Measurements from ENCODE around the gene NFILZ.

Gene NFILZ

DNA sequence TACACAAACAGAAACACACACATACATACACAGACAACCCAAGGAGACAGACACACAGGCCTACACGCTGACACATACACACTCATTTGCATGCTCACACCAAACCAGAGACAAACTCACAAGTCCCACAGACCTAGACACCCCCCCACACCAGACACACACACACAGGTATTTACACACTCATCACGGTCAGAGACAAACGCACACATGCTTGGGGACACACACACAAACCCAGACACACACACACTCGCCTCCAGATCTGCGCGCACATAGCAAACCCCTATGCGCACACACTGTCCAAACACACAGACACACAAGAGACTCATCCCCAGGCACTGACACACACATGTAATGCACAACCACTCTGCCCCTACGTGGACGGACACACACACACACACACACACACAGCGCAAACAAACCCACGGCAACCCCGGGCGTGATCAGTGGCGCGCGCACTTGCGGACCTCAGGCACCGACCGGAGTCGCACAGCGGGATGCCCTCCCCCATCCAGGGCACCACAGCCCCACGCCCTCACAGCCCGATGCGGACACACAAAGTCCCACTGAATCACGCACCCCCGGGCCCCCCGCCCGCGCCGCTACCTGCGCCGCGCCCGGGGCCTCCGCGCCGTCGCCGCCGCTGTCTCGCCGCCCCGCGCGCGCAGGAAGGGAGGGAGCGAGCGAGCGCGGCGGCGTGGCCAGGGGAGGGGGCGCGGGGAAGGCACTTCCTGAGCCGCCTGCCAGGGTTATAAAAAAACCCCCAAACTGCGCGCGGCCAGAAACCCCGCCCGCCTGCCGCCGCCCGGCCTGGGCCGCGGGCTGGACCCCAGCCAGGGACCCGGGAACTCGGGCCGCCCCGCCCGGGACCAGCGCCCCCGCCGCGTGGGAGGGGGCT lies 20.1 kb upstream of the NFILZ start, which contains the start of gene ADAMTS10:
ADAMTS10 (minus strand) TSS at position 675 of the 895 bp plus-strand sequence. CDS start 5,005 bp downstream, outside the sequence.
- Histone ChIP-seq H3K9ac (ENCODE audit: insufficient read length) (peak within 1 kb of the TSS; percentile 84), H3K36me3 (ENCODE audit: insufficient read depth, low read length) (peaks cover 9% of the 10 kb centered on the region; the same call in 1 of the 2 replicates), H3K9me3 (ENCODE audit: low read depth, low read length) (no peaks in the 10 kb centered on the region), H3K4me3 (peak within 1 kb of the TSS; percentile 89), H3K27ac (peak within 1 kb of the TSS; percentile 53)
- DNase-seq (ENCODE audit: low read depth, low spot score): no peak
- TF ChIP-seq FOXP2 (optimal IDR thresholded peaks at IDR 0.05; ENCODE audit: control extremely low read depth, extremely low read length, insufficient read depth) (no peak), EZH2 (IDR thresholded peaks at IDR 0.05) (no peak), POLR2AphosphoS5 (IDR thresholded peaks at IDR 0.05; ENCODE audit: borderline replicate concordance, low read depth, low read length) (no peak)

DNA sequence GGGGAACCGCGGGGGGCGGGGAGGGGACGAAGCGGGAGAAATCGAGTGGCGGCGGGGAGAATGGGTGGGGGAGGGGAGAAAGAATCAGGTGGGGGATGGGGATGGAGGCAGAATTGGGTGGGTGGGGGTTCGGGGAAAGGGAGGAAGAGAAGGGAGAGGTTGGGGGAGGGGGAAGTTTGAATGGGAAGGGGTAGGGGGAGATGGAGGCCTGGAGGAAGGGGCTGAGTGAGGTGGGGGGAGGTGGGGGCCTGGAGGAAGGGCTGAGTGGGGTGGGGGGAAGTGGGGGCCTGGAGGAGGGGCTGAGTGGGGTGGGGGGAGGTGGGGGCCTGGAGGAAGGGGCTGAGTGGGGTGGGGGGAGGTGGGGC lies 19.5 kb upstream of the NFILZ start:
- H3K4me3 ChIP-seq: peak overlapping the region; percentile 89
- no peak for DNase-seq (ENCODE audit: low read depth, low spot score)
- TF ChIP-seq EZH2 (IDR thresholded peaks at IDR 0.05): no peak
- no peak for TF ChIP-seq POLR2AphosphoS5 (IDR thresholded peaks at IDR 0.05; ENCODE audit: borderline replicate concordance, low read depth, low read length)
- TF ChIP-seq FOXP2 (optimal IDR thresholded peaks at IDR 0.05; ENCODE audit: control extremely low read depth, extremely low read length, insufficient read depth): no peak
- peak overlapping the region; percentile 59 for H3K9ac ChIP-seq (ENCODE audit: insufficient read length)
- peak overlapping the region; percentile 53; the same call in 1 of the 2 replicates for H3K27ac ChIP-seq
- H3K9me3 ChIP-seq (ENCODE audit: low read depth, low read length): no peaks in the 10 kb centered on the region
- H3K36me3 ChIP-seq (ENCODE audit: insufficient read depth, low read length): peaks cover 3% of the 10 kb centered on the region; the same call in 1 of the 2 replicates

DNA sequence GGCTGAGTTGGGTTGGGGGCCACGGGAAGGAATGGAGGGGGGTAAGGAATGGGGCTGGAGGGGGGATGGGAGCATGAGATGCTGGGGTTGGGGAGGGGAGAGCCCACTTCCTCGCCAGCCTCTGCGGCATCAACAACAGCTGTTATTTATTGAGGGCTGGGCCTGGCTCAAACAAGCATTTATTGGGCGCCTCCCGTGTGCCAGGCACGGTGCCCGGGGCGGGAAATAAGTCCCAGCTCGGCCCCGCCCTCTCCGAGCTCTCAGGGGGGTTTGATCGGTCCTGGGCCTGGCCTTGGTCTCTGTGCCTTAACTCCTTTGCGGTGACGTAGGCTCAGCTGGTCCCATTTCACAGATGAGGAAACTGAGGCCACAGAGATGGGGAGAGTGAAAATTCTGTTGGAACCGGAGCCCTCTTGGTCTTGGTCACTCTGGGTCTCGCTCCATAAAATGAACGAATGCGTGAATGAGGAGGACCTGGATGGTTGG lies 19.0 kb upstream of the NFILZ start:
- no peak for DNase-seq (ENCODE audit: low read depth, low spot score)
- H3K27ac ChIP-seq: peak overlapping the region; percentile 68; the same call in 1 of the 2 replicates

DNA sequence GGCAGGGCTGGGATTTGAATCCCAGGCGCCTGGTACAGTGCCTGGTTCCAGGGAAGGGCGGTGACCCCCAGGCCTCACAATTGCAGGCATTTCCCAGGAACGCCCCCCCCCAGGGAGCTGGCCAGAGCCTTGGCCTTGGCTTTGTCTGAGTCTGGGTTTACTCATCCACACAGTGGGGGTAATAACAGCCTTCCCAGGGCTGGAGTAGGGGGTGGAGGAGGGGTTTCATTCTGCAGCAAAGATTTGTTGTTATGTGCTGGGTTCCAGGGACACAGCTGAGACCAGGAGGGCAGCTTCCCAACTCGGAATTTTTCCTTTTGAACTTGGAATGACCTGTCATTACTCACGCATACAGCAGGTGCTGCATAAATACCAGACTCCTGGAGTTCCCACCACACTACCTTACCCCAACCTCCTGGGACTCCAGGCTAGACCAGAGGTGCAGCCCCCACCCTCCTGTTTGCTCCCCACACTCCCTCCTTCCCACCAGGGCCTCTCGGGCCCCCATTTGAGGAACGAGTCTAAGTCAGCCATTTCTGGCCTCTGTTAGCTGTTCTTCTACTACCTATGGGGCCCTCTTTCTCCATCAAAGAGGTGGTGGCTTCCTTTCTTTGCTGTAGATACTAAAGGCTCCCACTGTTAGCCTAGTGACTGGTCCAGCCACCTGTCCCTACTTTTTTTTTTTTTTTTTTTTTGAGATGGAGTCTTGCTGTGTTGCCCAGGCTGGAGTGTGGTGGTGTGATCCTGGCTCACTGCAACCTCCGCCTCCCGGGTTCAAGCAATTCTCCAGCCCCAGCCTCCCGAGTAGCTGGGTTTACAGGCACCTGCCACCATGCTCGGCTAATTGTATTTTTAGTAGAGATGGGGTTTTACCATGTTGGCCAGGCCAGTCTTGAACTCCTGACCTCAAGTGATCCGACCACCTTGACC lies 18.3 kb upstream of the NFILZ start:
- no peaks in the 10 kb centered on the region for H3K9me3 ChIP-seq (ENCODE audit: low read depth, low read length)
- DNase-seq (ENCODE audit: low read depth, low spot score): no peak
- H3K9ac ChIP-seq (ENCODE audit: insufficient read length): no peak overlapping the region
- no peak overlapping the region for H3K4me3 ChIP-seq
- peak overlapping the region; percentile 68; the same call in 1 of the 2 replicates for H3K27ac ChIP-seq
- TF ChIP-seq EZH2 (IDR thresholded peaks at IDR 0.05) (no peak), FOXP2 (optimal IDR thresholded peaks at IDR 0.05; ENCODE audit: control extremely low read depth, extremely low read length, insufficient read depth) (no peak), POLR2AphosphoS5 (IDR thresholded peaks at IDR 0.05; ENCODE audit: borderline replicate concordance, low read depth, low read length) (no peak)
- no peaks in the 10 kb centered on the region for H3K36me3 ChIP-seq (ENCODE audit: insufficient read depth, low read length)

More for the DNA sequence above, 19.0 kb upstream of the NFILZ start:
- Histone ChIP-seq H3K36me3 (ENCODE audit: insufficient read depth, low read length) (no peaks in the 10 kb centered on the region), H3K4me3 (no peak overlapping the region), H3K9me3 (ENCODE audit: low read depth, low read length) (no peaks in the 10 kb centered on the region), H3K9ac (ENCODE audit: insufficient read length) (no peak overlapping the region)
- TF ChIP-seq POLR2AphosphoS5 (IDR thresholded peaks at IDR 0.05; ENCODE audit: borderline replicate concordance, low read depth, low read length): no peak
- no peak for TF ChIP-seq EZH2 (IDR thresholded peaks at IDR 0.05)
- peak; percentile 87 for TF ChIP-seq FOXP2 (optimal IDR thresholded peaks at IDR 0.05; ENCODE audit: control extremely low read depth, extremely low read length, insufficient read depth)

DNA sequence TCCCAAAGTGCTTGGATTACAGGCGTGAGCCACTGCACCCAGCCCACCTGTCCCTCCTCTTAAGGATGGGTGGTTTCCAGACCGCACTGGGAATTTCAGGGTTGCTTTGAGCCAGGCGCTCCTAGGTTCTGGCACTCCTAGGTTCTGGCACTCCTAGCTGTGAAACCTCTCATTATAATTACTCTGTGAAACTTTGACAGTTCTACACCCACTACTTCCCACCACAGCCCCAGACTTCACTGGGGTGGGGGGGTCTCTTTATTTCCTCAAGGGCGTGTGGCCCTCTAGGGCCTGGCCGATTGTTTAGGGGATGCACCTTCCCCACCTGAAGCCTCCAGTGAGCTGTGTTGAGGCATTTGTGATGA lies 17.6 kb upstream of the NFILZ start:
- H3K4me3 ChIP-seq: no peak overlapping the region
- H3K9me3 ChIP-seq (ENCODE audit: low read depth, low read length): no peaks in the 10 kb centered on the region
- H3K9ac ChIP-seq (ENCODE audit: insufficient read length): no peak overlapping the region
- H3K36me3 ChIP-seq (ENCODE audit: insufficient read depth, low read length): no peaks in the 10 kb centered on the region
- no peak overlapping the region for H3K27ac ChIP-seq
- no peak for DNase-seq (ENCODE audit: low read depth, low spot score)
- TF ChIP-seq EZH2 (IDR thresholded peaks at IDR 0.05) (no peak), POLR2AphosphoS5 (IDR thresholded peaks at IDR 0.05; ENCODE audit: borderline replicate concordance, low read depth, low read length) (no peak), FOXP2 (optimal IDR thresholded peaks at IDR 0.05; ENCODE audit: control extremely low read depth, extremely low read length, insufficient read depth) (no peak)

DNA sequence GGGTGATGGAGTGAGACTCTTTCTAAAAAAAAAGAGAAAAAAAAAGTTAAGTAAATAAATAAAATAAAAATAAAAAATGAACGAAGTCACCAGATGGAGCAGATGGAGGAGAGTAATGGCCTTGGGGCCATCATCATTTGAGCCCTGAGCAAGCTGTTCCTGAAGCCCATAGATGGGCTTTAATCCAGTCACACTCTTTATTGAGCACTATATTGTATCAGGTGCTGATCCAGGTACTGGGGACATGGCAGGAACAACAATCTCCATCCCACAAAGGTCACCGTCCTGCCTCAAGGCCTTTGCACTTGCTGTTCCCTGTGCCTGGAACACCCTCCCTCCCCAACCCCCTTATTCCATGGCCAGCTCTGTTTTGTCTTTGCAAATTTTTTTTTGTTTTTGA lies 16.0 kb upstream of the NFILZ start:
- Histone ChIP-seq H3K9ac (ENCODE audit: insufficient read length) (no peak overlapping the region), H3K36me3 (ENCODE audit: insufficient read depth, low read length) (no peaks in the 10 kb centered on the region), H3K27ac (no peak overlapping the region), H3K4me3 (no peak overlapping the region), H3K9me3 (ENCODE audit: low read depth, low read length) (no peaks in the 10 kb centered on the region)
- DNase-seq (ENCODE audit: low read depth, low spot score): no peak
- no peak for TF ChIP-seq EZH2 (IDR thresholded peaks at IDR 0.05)
- no peak for TF ChIP-seq POLR2AphosphoS5 (IDR thresholded peaks at IDR 0.05; ENCODE audit: borderline replicate concordance, low read depth, low read length)
- TF ChIP-seq FOXP2 (optimal IDR thresholded peaks at IDR 0.05; ENCODE audit: control extremely low read depth, extremely low read length, insufficient read depth): no peak

DNA sequence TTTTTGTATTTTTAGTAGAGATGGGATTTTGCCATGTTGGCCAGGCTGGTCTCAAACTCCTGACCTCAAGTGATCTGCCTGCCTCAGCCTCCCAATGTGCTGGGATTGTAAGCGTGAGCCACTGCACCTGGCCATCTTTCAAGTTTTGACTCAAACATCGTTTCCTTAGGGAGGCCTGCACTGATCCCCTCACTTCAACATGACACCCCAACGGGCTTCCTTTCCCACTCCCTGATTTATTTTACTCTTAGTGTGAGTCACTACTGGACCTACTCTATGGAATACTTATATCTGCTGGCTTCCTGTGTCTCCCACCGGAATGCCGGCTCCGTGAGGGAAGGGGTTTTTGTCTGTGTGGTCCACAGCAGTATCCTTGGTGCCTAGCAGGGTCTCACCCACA lies 15.4 kb upstream of the NFILZ start:
- H3K4me3 ChIP-seq: no peak overlapping the region
- no peaks in the 10 kb centered on the region for H3K9me3 ChIP-seq (ENCODE audit: low read depth, low read length)
- peak overlapping the region; percentile 80 for H3K27ac ChIP-seq
- no peak for TF ChIP-seq POLR2AphosphoS5 (IDR thresholded peaks at IDR 0.05; ENCODE audit: borderline replicate concordance, low read depth, low read length)
- TF ChIP-seq FOXP2 (optimal IDR thresholded peaks at IDR 0.05; ENCODE audit: control extremely low read depth, extremely low read length, insufficient read depth): no peak
- TF ChIP-seq EZH2 (IDR thresholded peaks at IDR 0.05): no peak
- no peak overlapping the region for H3K9ac ChIP-seq (ENCODE audit: insufficient read length)
- no peaks in the 10 kb centered on the region for H3K36me3 ChIP-seq (ENCODE audit: insufficient read depth, low read length)
- no peak for DNase-seq (ENCODE audit: low read depth, low spot score)
